PC-3 (cell line): ENCODE measurements around the gene ROCK2.
"Not testable (repeated sequence)": the region's sequence is repeated elsewhere in the genome, so short reads cannot be mapped to it uniquely, and the experiment has no call there.

Experiments
- EZH2phosphoT487 ChIP-seq: fragments of 300-600 bp; sonication (generic); IDR thresholded peaks from 2 replicates; pipeline ENCODE4 v1.6.1; 2018; ENCODE audit warnings: mild to moderate bottlenecking, antibody characterized with exemption, low read length, borderline replicate concordance
- TF ChIP-seq, protein P1 (sequence below): fragments of 300-600 bp; sonication (generic); conservative IDR thresholded peaks from 2 replicates; pipeline ENCODE4 v1.5.1; 2017; ENCODE audit warnings: antibody characterized with exemption, low read depth, mild to moderate bottlenecking, low read length

DNA sequence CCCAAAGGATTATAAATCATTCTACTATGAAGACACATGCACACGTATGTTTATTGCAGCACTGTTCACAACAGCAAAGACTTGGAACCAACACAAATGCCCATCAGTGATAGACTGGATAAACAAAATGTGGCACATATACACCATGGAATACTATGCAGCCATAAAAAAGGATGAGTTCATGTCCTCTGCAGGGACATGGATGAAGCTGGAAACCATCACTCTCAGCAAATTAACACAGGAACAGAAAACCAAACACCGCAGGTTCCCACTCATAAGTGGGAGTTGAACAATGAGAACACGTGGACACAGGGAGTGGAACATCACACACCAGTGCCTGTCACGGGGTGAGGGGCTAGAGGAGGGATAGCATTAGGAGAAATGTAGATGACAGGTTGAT, 92.0 kb downstream of the ROCK2 start:
- TF ChIP-seq, protein P1, sequence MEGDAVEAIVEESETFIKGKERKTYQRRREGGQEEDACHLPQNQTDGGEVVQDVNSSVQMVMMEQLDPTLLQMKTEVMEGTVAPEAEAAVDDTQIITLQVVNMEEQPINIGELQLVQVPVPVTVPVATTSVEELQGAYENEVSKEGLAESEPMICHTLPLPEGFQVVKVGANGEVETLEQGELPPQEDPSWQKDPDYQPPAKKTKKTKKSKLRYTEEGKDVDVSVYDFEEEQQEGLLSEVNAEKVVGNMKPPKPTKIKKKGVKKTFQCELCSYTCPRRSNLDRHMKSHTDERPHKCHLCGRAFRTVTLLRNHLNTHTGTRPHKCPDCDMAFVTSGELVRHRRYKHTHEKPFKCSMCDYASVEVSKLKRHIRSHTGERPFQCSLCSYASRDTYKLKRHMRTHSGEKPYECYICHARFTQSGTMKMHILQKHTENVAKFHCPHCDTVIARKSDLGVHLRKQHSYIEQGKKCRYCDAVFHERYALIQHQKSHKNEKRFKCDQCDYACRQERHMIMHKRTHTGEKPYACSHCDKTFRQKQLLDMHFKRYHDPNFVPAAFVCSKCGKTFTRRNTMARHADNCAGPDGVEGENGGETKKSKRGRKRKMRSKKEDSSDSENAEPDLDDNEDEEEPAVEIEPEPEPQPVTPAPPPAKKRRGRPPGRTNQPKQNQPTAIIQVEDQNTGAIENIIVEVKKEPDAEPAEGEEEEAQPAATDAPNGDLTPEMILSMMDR, result not testable (repeated sequence)
- TF ChIP-seq EZH2phosphoT487, result not testable (repeated sequence)
